Transverse colon (tissue), 4 donors: ENCODE results near the gene MBTPS1. TPM values are rescaled to one million over a fixed set of nuclear protein-coding genes. Genes with fewer than 3 reads are reported as not detected.

Source experiments
- DNase-seq: peaks from one replicate; pipeline ENCODE4 v3.0.0-alpha.2; 2019
- H3K27ac ChIP-seq, 4 donors: fragments of 200-600 bp; sonication (generic); 2 replicates each; pipeline ENCODE4 v1.5.1; 2016 to 2018; ENCODE audit warnings: inconsistent platforms in 4 of 4
- H3K27me3 ChIP-seq: fragments of 200-600 bp; sonication (generic); 2 replicates; pipeline ENCODE4 v1.5.1; 2017; ENCODE audit warnings: inconsistent platforms
- H3K36me3 ChIP-seq, 4 donors: fragments of 200-600 bp; sonication (generic); 2 replicates each; pipeline ENCODE4 v1.5.1; 2017 to 2019; ENCODE audit warnings: inconsistent platforms in 4 of 4
- H3K4me1 ChIP-seq, 4 donors: fragments of 200-600 bp; sonication (generic); 2 replicates each; pipeline ENCODE4 v1.5.1; 2017 to 2020; ENCODE audit warnings: inconsistent platforms in 4 of 4
- H3K4me3 ChIP-seq, 4 donors: fragments of 200-600 bp; sonication (generic); 1 replicate in 1 of 4; 2 replicates in 3 of 4; pipeline versions ENCODE4 v1.5.1 to v1.6.1; 2017 to 2019; ENCODE audit warnings: inconsistent platforms in 4 of 4
- H3K9me3 ChIP-seq, 2 donors: fragments of 200-600 bp; sonication (generic); 2 replicates each; pipeline ENCODE4 v1.5.1; 2017 to 2019; ENCODE audit warnings: inconsistent platforms in 2 of 2
- EP300 ChIP-seq: sonication (generic); formaldehyde crosslinking; IDR thresholded peaks from one replicate; pipeline ENCODE4 v1.6.1; 2017; ENCODE audit warnings: antibody characterized with exemption, low read depth
- POLR2A ChIP-seq: fragments of 450-650 bp; IDR thresholded peaks from one replicate; pipeline ENCODE4 v1.6.1; 2016; ENCODE audit warnings: antibody characterized with exemption, mild to moderate bottlenecking, moderate library complexity
- POLR2AphosphoS5 ChIP-seq, 3 donors: sonication (generic); formaldehyde crosslinking; IDR thresholded peaks; one replicate each; pipeline ENCODE4 v1.6.1; 2016; ENCODE audit warnings: antibody characterized with exemption in 3 of 3
- WGBS, 2 donors: methylation state at CpG; one replicate each; pipeline ENCODE4 v1.1.5; 2018; ENCODE audit warnings: low coverage in 1 of 2; 5-methylcytosine and 5-hydroxymethylcytosine counted together
- in situ Hi-C, 4 donors: fragments of 200-750 bp; cut with MboI; loops; one replicate each; pipeline versions ENCODE4 v1.15.0 to v1.15.1; 2017; ENCODE audit warnings: low sequenced_read_pairs in 3 of 4, low pct_ligation_motif_present in 1 of 4, low pct_unique_long_range_greater_than_20kb in 1 of 4
- intact Hi-C: fragments of 100-400 bp; cut with DNase I; formaldehyde crosslinking; loops from one replicate; pipeline ENCODE4 v1.15.1; 2023; ENCODE audit warnings: low total_unique reads
- total RNA-seq, 4 donors: library from RNA; depleted of rRNA; stranded (reverse); fragments of >200 nt; gene quantifications; one replicate each; pipeline ENCODE4 v1.1.0, GENCODE V29; 2016
- TF ChIP-seq, protein P1 (sequence below), 5 experiments: fragments of 200-600 bp in 3 of 5; fragments of 450-650 bp in 2 of 5; sonication (generic) in 3 of 5; IDR thresholded peaks; 1 replicate in 2 of 5; 2 replicates in 3 of 5; pipeline ENCODE4 v1.5.1; 2016 to 2017; ENCODE audit warnings: antibody characterized with exemption in 5 of 5, inconsistent platforms in 3 of 5, mild to moderate bottlenecking in 2 of 5, moderate library complexity in 1 of 5

Gene MBTPS1
- total RNA-seq, 4 donors from 2014 or later = 53.7 to 110 (median 97.0) TPM

DNA sequence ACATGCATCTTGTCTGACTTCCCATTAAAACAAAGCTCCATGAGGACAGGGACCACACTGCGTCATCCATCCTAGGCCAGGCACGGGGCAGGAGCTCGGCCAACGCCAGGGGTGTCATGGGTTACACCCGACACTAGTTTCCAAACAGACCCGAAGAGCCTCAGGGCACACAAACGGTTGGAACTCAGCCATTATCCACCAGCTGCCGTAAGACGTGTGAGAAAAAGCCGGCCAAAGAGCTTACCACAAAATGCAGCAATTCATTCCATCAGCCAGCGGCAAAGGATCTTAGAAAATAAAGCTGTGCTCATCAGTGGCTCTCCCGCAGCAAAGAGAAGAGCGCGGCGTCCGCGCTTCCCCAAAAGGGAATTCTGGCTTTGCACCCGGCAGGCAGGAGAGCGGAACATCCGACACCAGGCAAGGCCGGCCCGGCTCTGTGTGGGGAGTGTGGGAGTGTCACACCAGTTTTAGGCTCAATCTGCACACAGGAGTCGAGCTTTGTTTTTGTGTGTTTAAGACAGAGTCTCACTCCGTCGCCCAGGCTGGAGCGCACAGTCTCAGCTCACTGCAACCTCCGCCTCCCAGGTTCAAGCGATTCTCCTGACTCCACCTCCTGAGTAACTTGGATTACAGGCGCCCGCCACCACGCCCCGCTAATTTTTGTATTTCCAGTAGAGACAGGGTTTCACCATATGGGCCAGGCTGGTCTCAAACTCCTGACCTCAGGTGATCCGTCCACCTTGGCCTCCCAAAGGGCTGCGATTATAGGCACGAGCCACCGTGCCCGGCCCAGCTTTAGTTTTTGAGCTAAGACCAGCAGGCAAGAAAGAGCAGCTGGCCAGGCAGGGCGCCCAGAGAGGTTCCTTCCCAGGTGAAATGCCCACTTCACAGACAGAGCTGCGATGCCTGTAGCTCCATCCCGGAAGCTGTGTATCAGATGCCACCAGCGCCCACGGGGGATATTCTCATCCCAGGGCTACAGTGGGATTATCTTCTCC is 75.6 kb downstream of the MBTPS1 start:
- no peak overlapping the region for H3K27ac ChIP-seq
- 77 to 90% methylated on average over 8 to 42 of the region's 42 CpGs for WGBS, 2 donors
- DNase-seq = no peak
- in situ Hi-C loops (no loop called here), intact Hi-C loops (no loop called here)
- H3K9me3 ChIP-seq = no peaks in the 10 kb centered on the region
- H3K4me3 ChIP-seq = no peak overlapping the region
- H3K36me3 ChIP-seq = no peaks in the 10 kb centered on the region
- TF ChIP-seq, protein P1, sequence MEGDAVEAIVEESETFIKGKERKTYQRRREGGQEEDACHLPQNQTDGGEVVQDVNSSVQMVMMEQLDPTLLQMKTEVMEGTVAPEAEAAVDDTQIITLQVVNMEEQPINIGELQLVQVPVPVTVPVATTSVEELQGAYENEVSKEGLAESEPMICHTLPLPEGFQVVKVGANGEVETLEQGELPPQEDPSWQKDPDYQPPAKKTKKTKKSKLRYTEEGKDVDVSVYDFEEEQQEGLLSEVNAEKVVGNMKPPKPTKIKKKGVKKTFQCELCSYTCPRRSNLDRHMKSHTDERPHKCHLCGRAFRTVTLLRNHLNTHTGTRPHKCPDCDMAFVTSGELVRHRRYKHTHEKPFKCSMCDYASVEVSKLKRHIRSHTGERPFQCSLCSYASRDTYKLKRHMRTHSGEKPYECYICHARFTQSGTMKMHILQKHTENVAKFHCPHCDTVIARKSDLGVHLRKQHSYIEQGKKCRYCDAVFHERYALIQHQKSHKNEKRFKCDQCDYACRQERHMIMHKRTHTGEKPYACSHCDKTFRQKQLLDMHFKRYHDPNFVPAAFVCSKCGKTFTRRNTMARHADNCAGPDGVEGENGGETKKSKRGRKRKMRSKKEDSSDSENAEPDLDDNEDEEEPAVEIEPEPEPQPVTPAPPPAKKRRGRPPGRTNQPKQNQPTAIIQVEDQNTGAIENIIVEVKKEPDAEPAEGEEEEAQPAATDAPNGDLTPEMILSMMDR (IDR thresholded peaks at IDR 0.05) = no peak
- no peak for TF ChIP-seq POLR2A
- no peak for TF ChIP-seq POLR2AphosphoS5 (IDR thresholded peaks at IDR 0.05)
- TF ChIP-seq EP300 = no peak
- no peaks in the 10 kb centered on the region for H3K4me1 ChIP-seq
- peaks cover 34% of the 10 kb centered on the region for H3K27me3 ChIP-seq

DNA sequence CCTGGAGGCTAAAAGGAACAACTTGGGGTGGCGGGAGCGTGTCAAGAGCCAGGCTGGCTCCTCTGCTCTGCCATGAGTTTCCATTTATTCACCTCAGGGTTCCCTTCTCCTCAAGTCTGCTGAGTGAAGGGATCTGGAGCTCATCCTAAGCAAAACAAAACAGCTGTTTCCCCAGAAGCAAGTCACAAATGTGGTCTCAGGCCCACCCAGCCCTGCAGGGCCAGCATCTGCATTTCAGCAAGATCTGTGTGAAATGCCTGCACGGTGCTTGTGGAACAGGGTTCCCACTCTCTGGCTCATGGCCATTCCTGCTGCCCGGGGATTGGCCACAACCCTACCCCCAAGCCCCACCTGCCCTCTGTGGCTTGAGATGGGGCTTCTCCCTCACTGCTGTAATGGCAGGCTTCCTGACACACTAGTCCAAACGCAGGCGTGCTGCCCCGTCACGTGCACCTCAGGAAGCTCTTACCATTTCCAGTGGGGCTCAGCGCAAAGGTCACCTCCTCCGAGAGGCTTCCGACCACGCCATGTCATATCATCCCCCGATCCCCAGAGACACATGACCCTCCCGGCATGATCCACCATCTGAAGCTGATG is 76.4 kb downstream of the MBTPS1 start:
- TF ChIP-seq, protein P1 (IDR thresholded peaks at IDR 0.05) = no peak
- TF ChIP-seq POLR2AphosphoS5 (IDR thresholded peaks at IDR 0.05) = no peak
- no peak for TF ChIP-seq EP300
- TF ChIP-seq POLR2A = no peak
- H3K36me3 ChIP-seq = no peaks in the 10 kb centered on the region
- in situ Hi-C loops = no loop called here

DNA sequence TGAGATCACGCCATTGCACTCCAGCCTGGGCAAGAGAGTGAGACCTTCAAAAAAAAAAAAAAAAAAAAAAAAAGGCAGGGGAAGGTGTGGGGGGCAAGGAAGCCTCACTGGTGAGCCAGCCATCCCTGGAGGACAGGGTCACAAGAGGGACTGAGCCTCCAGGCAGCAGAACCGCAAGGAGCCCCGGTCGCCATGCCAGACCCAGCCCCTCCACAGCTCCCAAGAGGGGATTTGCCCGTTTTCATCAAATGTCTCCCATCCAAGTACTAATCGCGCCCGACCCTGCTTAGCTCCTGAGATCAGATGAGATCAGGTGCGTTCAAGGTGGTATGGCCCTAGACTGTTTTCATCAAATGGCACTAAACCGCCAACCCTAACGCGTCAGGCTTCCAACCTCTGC is 77.0 kb downstream of the MBTPS1 start:
- Histone ChIP-seq H3K4me3 (no peak overlapping the region), H3K27ac (no peak overlapping the region), H3K4me1 (no peaks in the 10 kb centered on the region), H3K27me3 (peaks cover 31% of the 10 kb centered on the region), H3K9me3 (no peaks in the 10 kb centered on the region), H3K36me3 (no peaks in the 10 kb centered on the region)
- intact Hi-C loops (no loop called here), in situ Hi-C loops (no loop called here)
- TF ChIP-seq, protein P1 (IDR thresholded peaks at IDR 0.05) = no peak
- TF ChIP-seq EP300 = no peak
- TF ChIP-seq POLR2A = no peak
- TF ChIP-seq POLR2AphosphoS5 (IDR thresholded peaks at IDR 0.05) = no peak
- WGBS, 2 donors = 92 to 96% methylated on average over 5 to 12 of the region's 12 CpGs
- no peak for DNase-seq

More for the DNA sequence above, 76.4 kb downstream of the MBTPS1 start:
- WGBS, 2 donors = 83% methylated on average over 14 of the region's 14 CpGs; no CpG with 5 or more reads in 1 of the 2 donors
- Histone ChIP-seq H3K4me3 (no peak overlapping the region), H3K9me3 (no peaks in the 10 kb centered on the region), H3K27ac (no peak overlapping the region), H3K27me3 (peaks cover 34% of the 10 kb centered on the region), H3K4me1 (no peaks in the 10 kb centered on the region)
- intact Hi-C loops = no loop called here
- no peak for DNase-seq

DNA sequence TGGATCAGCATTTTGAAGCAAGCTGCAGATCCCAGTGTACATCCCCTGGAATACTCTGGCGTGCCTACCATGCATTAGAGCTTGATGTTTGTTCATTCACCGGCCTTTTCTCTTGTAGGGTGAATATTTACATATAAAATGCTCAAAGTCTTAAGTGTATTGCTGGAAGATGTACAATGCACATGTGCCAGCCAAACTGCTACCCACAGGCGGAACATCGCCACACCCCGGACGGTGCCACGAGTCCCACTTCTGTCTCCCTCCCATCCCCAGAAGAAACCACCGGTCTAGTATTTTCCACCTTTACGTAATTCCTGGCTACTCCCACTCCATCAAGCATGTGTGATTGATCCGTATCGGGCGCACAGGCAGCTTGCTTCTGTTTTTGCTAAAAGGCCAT is 78.3 kb downstream of the MBTPS1 start:
- in situ Hi-C loops = no loop called here

More for the DNA sequence above, 78.3 kb downstream of the MBTPS1 start:
- Histone ChIP-seq H3K27ac (no peak overlapping the region), H3K27me3 (peaks cover 19% of the 10 kb centered on the region), H3K9me3 (no peaks in the 10 kb centered on the region), H3K4me1 (no peaks in the 10 kb centered on the region), H3K36me3 (no peaks in the 10 kb centered on the region), H3K4me3 (no peak overlapping the region)
- intact Hi-C loops = no loop called here
- WGBS, 2 donors = 91 to 92% methylated on average over 6 to 12 of the region's 12 CpGs
- DNase-seq = no peak
- no peak for TF ChIP-seq POLR2AphosphoS5 (IDR thresholded peaks at IDR 0.05)
- no peak for TF ChIP-seq EP300
- TF ChIP-seq POLR2A = no peak
